ENCODE results near the gene MBNL1.
"Not testable (repeated sequence)": the region's sequence is repeated elsewhere in the genome, so short reads cannot be mapped to it uniquely, and the experiment has no call there.

Gene MBNL1

DNA sequence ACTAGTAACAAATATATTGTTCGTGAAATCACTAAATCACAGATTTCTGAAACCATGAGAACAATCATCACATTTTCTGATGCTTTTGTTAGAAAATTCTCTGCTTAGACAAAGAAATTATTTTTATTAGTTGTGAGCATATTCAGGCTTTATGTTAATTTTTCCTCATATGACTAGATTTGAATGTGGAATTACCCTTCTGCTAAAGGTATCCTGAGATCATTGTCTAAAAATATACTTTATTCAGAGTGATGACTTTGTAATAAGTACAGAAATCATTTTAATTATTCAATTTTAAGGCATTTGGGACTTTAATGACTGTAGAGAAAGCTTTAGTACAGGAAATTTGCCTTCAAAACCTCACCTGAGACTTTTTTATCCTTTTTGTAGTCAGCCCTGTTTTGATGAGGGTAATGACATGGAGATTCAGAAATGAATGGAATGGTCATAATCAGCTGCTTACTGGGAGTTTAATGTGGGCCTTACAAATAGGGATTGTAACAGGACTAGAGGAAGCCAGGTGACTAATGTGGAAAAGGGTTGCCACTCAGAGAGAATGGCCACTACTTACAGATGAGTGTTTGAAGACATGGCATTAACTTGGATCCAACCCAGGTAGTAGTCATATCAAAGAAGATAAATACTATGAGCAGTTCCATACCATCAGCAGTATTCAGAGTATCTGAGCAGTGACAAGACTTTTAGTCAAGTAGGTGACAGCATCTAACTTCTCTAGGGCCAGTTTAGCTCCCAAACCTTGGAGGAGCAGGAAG, 148.3 kb downstream of the MBNL1 start:
- no peak for DNase-seq

DNA sequence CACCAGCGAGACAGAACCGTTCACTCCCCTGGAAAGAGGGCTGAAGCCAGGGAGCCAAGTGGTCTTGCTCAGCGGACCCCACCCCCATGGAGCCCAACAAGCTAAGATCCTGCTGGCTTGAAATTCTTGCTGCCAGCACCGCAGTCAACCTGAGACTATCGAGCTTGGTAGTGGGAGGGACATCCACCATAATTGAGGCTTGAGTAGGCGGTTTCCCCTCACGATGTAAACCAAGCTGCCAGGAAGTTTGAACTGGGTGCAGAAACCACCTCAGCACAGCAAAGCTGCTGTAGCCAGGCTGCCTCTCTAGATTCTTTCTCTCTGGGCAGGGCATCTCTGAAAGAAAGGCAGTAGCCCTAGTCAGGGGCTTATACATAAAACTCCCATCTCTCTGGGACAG, 151.0 kb downstream of the MBNL1 start:
- DNase-seq, result no peak

DNA sequence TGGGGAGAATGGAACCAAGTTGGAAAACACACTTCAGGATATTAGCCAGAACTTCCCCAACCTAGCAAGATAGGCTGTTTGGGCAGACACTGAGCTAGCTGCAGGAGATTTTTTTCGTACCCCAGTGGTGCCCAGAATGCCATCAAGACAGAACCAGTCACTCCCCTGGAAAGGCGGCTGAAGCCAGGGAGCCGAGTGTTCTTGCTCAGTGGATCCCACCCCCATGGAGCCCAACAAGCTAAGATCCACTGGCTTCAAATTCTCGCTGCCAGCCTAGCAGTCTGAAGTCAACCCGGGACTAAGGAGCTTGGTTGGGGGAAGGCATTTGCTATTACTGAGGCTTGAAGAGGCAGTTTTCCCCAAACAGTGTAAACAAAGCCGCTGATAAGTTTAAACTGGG, 152.4 kb downstream of the MBNL1 start:
- no peak for DNase-seq

DNA sequence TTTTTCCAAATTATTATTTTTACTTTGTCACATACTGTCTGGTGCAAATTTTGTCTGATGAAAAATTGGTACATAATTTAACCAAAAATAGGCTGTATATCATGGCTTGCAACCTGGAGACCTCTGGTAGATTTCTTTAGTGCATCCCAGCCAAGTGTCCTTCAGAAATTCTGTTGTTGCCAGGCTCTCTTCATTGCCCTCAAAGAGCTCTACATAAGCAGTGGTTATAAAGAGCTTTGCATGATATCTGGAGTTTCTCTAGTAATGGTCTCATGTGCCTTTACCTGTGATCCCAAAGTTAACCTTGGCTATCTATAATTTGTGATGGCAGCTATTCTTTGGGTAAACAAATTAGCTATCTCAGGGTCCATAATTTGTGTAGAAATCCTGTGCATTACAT, 157.7 kb downstream of the MBNL1 start:
- no peak for DNase-seq

DNA sequence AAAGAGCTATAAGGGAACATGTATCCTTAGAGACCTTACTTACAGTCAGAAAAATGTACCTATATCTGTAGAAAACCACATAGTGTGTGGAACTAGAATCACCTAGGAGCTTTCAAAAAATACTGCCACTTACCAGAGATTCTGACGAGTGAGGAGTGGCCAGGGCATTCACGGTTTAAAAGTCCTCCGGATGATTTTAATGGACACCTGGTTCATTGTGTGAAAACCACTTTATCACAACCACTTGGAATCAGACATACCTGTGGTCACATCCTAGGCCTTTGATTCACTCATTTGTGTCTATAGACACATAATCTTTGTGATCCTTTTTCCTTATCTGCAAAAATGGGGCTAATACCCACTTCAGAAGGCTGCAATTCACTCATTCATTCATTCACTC, 159.8 kb downstream of the MBNL1 start:
- no peak for DNase-seq

DNA sequence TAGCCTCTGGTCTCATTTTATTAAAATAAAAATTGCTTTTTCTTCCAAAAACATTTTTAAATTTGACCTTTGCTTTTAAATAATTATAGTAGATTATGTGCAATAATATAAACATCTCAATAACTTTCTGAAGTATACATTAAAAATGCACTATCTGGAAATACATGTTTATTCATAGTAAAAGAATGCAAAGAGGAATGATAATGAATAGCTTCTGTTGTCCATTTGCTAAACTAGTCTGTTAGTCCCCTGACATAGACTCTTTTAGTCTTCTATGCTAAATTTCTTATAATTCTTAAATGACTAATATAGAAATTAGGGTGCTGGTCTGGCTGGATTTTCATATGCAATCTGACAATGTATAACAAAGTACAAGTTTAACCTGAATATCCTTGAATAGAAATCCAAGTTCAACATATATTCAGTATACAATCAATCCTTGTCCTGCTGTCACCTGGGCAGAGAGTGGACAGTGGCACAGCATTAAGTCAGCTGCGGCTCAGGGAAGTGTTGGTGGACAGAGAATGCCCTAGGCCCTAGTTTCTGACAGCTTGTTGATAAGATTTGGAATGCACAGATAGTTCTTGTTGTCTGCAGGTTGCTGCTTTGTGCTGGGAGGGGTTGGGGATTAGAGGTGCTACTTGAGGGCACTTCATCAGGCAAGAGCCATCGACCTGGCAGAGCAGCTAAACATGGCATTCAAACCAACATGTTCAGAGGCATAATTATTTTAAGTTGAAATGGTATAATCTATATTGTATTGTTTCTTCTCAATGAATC, 161.7 kb downstream of the MBNL1 start:
- DNase-seq, result no peak

DNA sequence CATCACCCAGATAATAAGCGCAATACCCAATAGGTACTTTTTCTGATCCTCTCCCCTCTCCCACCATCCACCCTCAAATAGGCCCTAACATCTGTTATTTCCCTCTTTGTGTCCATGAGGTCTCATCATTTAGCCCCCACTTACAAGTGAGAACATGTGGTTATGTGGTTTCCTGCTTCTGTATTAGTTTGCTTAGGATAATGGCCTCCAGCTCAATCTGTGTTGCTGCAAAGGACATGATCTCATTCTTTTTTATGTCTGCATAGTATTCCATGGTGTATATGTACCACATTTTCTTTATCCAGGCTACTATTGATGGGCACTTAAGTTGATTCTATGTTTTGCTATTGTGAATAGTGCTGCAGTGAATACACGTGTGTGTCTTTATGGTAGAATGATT, 165.4 kb downstream of the MBNL1 start:
- DNase-seq, result peak; percentile 64 to 71

DNA sequence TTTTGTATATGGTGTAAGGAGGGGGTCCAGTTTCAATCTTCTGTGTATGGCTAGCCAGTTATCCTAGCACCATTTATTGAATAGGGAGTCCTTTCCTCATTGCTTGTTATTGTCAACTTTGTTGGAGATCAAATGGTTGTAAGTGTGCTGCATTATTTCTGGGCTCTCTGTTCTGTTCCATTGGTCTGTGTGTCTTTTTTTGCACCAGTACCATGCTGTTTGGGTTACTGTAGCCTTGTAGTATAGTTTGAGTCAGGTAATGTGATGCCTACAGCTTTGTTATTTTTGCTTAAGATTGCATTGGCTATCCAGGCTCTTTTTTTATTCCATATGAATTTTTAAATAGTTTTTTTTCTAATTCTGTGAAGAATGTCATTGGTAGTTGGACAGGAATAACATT, 166.5 kb downstream of the MBNL1 start:
- DNase-seq, result not testable (repeated sequence)

DNA sequence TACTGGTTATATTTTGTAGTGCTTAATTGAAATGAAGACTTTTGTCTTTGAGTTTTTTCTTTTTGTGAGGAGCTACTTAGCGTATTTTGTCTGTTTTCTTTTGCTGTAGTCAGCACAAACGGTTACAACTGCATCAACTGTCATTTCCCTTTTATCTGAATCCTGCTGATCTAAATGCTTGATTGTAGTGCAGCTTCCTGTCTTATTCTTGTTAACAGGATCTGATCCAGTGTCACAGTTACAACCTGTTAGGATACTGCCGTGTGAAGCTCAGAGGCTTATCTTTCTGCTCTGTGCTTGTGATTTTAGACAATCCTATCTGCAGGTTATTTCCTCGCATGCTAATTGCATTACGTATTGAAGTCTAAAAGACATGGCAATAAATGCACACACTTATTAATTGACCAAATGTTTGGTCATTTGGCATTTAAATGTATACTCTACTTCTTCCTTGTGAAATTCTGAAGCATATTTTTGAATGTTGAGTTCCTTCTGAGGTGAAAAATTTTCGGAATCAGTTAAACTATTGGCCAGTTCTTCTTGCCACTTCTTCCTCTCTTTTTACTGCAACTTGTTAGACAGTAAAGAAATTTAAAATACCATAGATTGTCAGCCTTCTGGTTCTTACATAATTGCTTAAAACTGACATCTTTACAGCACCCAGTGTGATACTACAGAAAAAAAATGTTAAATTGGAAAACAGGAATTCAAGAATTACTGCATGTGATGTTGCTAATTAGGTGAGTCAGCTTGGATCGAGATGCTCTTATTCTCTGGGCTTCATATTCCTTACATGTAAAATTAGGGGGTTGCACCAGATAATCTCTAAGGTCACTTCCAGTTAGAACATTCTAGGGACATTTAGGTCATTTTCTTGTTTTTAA, 168.2 kb downstream of the MBNL1 start:
- peak; percentile 73 to 74 for DNase-seq

DNA sequence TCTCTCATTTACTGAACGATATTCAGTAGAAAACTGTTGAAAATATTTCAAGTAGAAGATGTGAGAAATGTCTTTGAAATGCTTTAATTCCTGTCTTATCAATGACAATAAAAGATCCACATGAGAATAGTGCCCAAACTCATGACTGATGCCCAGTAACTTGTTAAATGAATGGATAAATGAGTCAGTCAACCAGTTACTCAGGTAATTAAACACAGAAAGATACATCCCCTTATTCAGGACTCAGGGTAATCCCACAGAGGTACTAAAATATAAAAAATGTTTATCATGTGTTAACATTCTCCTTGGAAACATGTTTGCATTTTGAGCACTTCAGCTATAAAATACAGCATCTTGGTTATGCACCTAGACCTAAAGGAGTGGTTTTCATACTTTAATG, 169.5 kb downstream of the MBNL1 start:
- DNase-seq, result no peak

DNA sequence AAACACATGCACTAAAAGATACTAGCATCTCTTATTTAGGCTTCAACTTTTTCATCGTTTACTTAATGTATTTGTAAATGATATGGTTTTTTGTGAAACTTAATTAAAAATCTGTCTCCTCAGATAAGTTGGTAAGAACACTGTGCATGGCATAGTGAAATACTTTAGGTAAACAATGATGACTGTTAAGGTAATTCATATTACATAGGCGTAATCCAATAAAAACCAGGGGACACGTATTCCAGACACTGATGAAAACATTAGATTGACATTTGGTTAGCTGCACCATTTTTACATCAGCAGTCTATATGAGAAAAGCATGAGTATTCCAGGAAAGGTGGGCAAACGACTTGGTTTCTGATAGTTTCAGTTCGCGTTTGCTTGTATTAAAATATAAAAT, 170.0 kb downstream of the MBNL1 start:
- no peak for DNase-seq

DNA sequence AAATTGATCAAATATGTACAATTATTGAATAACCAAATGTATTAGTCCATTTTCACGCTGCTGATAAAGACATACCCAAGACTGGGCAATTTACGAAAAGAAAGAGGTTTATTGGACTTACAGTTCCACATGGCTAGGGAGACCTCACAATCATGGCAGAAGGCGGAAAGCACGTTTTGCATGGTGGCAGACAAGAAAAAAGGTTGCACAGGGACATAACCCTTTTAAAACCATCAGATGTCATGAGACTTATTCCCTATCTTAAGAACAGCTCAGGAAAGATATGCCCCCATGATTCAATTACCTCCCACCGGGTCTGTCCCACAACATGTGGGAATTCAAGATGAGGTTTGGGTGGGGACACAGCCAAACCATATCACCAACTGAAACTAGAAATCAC, 171.5 kb downstream of the MBNL1 start:
- DNase-seq, result not testable (repeated sequence)

DNA sequence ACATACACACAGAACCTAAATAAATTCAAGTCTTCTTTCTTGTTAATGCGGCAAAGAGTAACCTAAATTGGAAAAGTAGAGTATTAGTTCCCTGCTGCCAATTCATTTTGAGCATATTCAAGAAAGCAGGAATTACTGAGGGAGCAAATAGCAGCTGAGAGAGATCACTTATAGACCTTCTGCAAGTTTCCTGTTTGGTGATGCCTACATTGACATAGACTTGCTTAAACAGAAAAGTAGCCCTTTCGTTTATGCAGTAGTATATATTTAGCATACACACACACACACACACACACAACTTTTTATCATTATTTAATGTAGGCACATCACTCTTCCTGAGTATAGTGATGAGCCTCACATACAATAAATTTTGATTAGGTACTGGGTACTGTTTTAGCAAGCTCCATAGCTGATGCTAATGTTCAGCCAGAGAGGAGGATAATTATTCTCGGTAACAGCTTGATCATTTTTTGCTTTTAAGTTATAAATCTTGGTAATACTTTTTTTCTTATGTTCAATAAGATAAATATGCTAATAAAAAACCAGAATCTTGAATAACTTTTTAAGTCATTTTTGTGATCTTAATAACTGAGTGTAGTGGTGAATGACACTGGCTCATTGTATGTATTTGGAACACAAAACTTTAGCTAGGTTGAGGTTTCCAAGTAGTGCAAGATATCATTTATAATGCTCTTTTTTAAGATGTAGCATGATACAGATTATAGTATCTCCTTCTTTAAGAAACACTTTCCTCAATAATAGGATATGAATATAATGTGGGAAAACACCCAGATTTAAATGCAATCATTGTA, 174.7 kb downstream of the MBNL1 start:
- no peak for DNase-seq

DNA sequence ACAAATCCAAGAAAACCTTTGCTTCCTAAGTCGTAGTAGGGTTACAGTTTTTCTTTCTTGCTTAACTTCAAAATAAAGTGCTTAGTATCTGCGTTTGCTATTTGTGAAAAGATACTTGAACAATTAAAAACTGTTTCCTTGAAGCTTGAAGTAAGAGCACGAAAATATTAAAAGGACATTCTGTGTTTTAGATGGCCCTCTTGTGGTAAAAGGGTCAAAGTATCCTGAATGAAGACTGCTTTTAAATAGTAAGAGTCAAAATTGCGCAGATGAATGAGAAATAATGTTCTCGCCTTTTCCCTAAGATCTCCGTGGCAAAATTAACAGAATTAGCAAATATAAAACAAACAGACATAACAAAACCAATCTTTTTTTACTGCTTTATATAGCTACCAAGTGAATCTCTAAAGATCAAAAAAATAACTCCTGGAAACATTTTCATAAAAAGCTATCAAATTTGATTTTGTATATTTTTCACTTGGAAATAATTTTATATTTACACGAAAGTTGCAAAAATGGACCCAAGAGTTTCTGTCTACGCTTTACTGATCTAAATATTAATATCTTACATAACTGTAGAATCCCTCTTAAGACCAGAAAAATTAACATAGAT, 175.4 kb downstream of the MBNL1 start:
- peak; percentile 75 to 83 for DNase-seq

DNA sequence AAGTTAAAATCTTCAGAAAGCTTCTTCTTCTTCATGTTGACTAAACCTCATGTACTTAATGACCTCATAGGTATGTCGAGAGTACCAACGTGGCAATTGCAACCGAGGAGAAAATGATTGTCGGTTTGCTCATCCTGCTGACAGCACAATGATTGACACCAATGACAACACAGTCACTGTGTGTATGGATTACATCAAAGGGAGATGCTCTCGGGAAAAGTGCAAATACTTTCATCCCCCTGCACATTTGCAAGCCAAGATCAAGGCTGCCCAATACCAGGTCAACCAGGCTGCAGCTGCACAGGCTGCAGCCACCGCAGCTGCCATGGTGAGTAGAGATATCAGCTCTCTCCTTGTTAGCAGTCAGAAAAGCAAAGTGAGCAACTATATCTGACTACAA, 176.5 kb downstream of the MBNL1 start:
- no peak for DNase-seq

DNA sequence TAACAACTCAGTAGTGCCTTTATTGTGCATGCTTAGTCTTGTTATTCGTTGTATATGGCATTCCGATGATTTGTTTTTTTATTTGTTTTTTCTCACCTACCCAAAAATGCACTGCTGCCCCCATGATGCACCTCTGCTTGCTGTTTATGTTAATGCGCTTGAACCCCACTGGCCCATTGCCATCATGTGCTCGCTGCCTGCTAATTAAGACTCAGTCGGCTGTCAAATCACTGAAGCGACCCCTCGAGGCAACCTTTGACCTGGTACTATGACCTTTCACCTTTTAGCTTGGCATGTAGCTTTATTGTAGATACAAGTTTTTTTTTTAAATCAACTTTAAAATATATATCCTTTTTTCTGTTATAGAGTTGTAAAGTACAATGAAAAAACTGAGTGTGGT, 177.8 kb downstream of the MBNL1 start:
- no peak for DNase-seq

DNA sequence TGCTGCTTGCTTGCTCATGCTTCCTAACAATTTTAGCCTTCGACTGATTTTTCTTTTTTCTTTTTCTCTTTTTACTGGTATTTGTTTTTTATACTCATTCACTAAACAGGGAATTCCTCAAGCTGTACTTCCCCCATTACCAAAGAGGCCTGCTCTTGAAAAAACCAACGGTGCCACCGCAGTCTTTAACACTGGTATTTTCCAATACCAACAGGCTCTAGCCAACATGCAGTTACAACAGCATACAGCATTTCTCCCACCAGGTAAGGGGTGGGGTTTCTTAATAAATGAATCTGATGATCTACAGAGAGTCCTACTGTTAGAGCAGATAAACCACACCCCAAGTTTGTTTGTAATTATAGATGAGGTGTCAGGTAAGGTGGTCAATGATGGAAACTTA, 178.8 kb downstream of the MBNL1 start:
- no peak for DNase-seq

DNA sequence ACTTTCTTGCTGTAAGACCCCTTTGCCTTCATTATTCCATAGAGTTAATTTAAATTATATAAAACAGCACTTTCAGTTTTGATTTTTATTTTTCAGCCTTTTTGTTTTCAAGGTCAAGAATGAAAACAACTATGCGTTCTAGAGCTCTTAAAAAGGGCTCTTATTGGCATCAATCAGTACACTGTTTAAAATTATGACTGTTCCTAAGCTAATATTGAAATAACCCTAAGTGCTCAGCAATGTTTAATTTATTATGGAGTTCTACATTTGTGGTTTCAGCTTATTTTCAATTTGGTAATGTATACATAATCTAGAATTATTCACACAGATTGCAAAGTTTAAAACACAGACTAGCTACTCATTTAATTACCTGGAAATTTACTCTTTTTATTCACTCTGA, 179.4 kb downstream of the MBNL1 start:
- no peak for DNase-seq

DNA sequence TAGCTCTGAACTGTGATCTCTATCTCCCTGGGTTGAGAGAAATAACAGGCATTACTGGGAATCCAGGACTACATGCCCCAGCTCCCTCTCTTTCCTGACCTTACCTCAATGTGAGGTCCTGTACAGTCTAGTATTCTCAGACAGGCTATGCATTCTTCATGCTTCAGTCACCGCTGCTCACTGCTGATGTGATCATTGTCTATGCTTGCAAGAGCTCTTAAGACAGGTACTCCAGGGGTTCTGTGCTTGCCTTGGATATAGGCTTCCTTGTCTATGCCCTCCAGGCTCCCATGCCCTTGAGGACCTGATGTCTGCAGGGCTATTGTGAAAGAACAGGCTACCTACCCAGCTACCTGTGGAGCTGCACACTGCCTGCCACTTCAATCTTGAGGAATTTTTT, 183.6 kb downstream of the MBNL1 start:
- no peak for DNase-seq

DNA sequence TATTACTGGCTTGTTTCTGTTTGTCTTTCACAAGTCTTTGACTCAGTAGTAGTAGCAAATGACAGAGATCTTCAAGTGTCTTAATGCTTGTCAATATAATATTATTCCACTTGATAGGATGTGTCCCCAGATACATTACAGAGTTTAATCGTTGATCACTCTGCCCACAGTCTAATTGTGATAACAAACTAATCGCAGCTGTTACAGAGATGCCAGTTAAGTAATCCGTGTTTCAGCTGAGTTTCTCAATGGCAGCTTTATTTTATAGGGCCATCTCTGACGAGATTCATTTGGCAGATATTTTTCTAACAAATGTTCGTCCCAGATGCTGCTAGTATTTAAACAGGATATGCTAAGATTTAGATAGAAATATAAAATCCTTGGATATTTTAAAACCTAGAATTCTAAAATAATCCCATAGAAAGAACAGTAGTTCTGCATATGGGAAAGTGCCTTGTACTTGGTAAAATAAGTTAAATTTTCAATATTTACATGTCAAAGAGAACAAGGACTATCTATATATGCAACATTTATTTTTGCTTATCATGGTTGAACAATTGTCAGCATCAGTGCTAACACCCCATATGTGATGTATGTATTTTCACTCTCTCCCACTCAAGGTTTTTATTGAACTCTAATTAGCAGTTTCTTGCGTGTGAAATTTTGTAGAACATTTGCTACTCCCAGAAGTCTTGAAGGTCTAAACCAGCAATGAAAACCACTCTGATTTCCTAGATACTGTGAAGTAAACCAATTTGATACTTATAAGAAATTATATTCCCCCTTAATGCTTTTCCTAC, 185.5 kb downstream of the MBNL1 start:
- DNase-seq, result no peak

DNA sequence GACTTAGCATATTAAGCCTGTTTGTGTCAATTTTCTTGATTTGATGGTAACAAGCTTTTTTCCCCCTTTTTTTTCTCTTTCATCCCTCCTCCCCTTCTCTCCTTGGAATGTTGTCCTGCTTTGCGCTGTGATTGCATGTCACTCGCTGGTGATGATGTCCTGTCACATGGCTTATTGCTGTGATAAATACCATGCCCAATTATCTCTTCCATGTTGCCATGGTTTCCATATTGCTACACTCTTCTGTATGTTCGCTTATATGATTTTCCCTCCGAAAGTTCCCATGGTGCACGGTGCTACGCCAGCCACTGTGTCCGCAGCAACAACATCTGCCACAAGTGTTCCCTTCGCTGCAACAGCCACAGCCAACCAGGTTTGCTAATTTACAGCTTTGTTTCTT, 187.3 kb downstream of the MBNL1 start:
- DNase-seq, result no peak
